Astrocyte of the cerebellum (primary cell): ENCODE measurements around the gene NECTIN1.

Experiments
- DNase-seq: peaks from one replicate; pipeline ENCODE4 v3.0.0-alpha.2; 2011; ENCODE audit warnings: low read depth
- H3K4me3 ChIP-seq: 2 replicates; pipeline ENCODE4 v1.5.1; 2011; ENCODE audit warnings: mild to moderate bottlenecking, low read depth, low read length, moderate library complexity
- CTCF ChIP-seq: IDR thresholded peaks from 2 replicates; pipeline ENCODE4 v1.5.1; 2012; ENCODE audit warnings: low read length, low read depth, moderate library complexity, mild to moderate bottlenecking; ENCODE audit errors: missing control alignments
- in situ Hi-C: cut with HindIII; loops from 2 replicates; pipeline ENCODE4 v1.10.0; 2017; ENCODE audit warnings: low sequenced_read_pairs

The NECTIN1 gene

GRCh38 chr11:119728651-119729580 lies at the start of gene NECTIN1:
TSS of gene NECTIN1 (minus strand) at chr11:119729200. CDS start at chr11:119728553, 647 bp downstream.
- peak; percentile 77 for TF ChIP-seq CTCF
- DNase-seq, result peak; percentile 48
- in situ Hi-C loops, result no loop called here
- H3K4me3 ChIP-seq, result peak within 1 kb of the TSS; percentile 64

GRCh38 chr11:119778391-119779194 lies 49.6 kb upstream of the NECTIN1 start:
- no peak for DNase-seq
- in situ Hi-C loops, result no loop called here
- TF ChIP-seq CTCF, result no peak
- H3K4me3 ChIP-seq, result no peak overlapping the region

- no peak for TF ChIP-seq CTCF
- no peak overlapping the region for H3K4me3 ChIP-seq
- DNase-seq, result no peak
- in situ Hi-C loops, result no loop called here
These were observed 48.9 kb upstream of the NECTIN1 start for GRCh38 chr11:119777940-119778339.

- no peak for TF ChIP-seq CTCF
- no peak for DNase-seq
- H3K4me3 ChIP-seq, result no peak overlapping the region
- in situ Hi-C loops, result no loop called here
These were observed 47.7 kb upstream of the NECTIN1 start for GRCh38 chr11:119776651-119777050.

- no peak for TF ChIP-seq CTCF
- no peak for DNase-seq
- no peak overlapping the region for H3K4me3 ChIP-seq
- in situ Hi-C loops, result no loop called here
These were observed 47.1 kb upstream of the NECTIN1 start for GRCh38 chr11:119776031-119776636.

- no peak for TF ChIP-seq CTCF
- DNase-seq, result peak; percentile 15
- H3K4me3 ChIP-seq, result no peak overlapping the region
- in situ Hi-C loops, result no loop called here
These were observed 45.3 kb upstream of the NECTIN1 start for GRCh38 chr11:119774172-119774763.
